Stimulated activated CD4-positive, alpha-beta T cell treated with anti-CD3 and anti-CD28 coated beads, Interleukin-2, amount 100 ng/mL, for 4 hours (primary cell): ENCODE results near the gene SNAP25.

Experiments used
- DNase-seq: peaks from one replicate; pipeline ENCODE4 v3.0.0-alpha.2; 2020; ENCODE audit warnings: low read depth

SNAP25 gene

DNA sequence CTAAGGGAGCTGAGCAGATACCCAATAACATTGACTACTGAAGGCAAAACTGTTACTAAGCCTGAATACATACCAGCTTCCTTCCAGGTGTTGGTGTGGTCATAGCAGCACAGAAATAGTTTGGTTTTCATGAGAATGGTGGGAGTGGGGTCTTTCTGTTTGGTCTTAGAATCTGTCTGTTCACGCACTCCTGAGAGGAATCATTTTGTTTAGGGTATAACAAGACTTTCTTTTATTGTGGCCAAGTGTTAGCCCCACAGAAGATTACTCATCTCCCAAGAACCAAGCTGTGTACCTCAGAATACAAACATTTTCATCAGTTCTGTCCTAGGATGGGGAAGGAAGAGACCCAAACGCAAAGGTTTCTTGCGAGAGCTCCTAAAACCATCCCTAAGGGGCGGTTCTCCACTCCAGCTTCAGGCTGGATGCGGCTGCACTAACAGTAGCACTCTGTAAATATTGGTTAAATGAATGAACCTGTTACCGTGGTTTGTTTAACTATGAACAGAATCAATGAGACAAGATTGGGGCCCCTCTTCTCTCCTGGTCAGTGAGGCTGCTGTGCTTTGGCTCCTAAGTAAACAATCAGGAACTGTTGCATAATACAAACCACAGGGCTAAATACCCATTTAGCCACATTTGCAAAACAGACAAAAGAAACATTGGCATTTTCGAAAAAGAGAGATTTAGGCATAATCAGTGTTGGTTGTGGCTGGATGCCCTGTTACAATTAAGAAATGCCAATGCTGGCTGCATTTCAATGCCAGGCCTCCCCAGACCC, 44.9 kb downstream of the SNAP25 start:
- DNase-seq: no peak

GRCh38 chr20:10264166-10264558, 45.5 kb downstream of the SNAP25 start:
- DNase-seq: no peak

GRCh38 chr20:10268636-10269035, 50.0 kb downstream of the SNAP25 start:
- DNase-seq: no peak

DNA sequence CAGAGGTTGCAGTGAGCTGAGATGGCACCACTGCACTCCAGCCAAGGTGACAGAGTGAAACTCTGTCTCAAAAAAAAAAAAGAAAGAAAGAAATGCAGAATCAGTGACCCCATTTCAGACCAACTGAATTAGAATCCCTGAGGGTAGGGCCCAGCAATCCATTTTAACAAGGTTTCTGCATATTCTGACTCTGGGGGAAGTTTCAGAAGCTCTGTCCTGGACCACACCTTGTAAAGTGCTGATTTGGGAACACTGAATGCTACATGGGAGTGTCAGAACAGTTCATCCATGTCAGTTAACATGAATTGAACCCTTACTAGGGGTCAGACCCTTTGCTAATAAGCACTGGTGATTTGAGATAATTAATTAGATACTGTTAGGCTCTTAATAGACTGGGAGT, 52.0 kb downstream of the SNAP25 start:
- no peak for DNase-seq

DNA sequence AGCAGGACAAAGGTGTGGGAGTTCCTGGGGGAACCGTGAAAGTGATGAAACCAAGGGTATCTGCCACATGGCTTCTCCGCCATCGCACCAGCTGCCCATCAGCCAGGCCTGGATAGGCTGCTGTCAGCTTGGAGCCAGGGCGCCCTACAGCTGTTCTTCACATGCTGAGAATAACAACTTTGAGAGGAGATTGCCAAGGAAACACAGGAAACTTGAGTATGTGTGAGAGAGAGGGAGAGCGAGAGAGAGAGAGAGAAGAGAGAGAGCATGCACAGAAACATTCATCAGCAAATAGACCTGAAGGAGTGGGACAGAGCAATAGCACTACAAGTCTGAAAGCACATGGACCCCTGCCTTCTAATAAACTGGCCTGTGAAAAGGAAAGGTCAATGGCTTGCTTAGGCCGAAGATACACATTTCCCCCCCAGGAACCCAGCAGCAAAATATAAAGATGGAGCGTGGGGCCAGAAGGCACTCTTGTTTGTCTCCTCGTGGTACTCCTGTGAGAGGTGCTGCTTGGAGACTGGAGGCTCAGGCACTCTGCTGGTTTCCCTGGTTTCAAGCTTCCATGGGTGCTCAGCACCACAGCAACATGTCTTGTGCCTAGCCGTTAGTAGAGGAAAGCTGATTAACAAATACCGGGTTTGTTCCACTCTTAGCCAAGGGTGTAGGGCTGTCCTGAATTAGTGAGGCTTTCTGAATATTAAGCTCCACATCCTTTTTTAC, 53.0 kb downstream of the SNAP25 start:
- DNase-seq: no peak

DNA sequence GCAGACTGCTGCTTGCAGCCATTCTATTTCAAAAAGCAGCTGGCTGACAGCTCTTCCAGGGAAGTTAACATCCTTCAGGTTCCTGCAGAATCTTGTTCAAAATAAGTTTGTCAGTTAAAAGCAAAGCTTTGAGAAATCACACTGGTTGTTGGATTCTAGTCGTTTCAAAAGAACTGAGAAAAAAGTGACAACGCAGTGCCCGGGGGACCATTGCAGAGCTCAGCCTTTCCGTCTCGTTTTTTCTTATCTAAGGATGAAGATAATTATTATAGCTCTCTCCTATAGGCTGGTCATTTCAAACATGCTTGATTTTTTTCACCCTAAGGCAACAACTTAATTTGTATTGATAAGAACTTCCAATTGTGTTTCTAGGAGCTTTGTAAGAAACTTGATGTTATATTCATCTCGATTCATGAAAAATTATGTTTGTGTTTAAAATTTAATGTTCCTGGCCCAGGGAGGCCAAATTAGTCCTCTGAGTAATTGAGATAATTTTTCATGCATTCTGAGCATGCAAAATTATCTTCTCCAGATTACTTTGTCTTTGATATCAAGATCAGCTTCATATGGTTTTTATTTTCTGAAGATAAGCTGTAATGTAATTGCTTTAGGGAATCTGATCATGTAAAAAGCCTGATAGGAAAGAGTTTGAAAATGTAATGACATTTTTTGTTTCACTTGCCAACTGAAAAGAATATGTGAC, 58.4 kb downstream of the SNAP25 start:
- DNase-seq: no peak

GRCh38 chr20:10277616-10278015, 59.0 kb downstream of the SNAP25 start:
- DNase-seq: no peak

DNA sequence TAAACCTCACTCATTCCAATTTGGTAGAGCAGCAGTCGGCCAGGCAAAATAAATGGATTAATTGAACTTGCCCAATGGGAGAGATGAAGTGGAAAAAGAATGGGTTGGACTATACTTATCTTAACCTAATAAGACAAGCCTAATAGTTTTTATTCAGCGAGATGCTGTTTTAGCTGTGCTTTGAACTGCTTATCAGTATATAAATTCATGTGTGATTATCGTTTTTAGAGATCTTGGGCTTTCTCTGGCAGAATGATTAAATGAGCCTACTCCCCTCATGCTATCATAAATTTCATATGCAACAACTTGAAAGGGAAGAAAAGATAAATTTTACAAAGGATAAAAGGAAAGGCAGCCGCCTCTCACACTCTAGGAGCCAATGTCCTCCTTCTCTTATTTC, 59.8 kb downstream of the SNAP25 start:
- no peak for DNase-seq

DNA sequence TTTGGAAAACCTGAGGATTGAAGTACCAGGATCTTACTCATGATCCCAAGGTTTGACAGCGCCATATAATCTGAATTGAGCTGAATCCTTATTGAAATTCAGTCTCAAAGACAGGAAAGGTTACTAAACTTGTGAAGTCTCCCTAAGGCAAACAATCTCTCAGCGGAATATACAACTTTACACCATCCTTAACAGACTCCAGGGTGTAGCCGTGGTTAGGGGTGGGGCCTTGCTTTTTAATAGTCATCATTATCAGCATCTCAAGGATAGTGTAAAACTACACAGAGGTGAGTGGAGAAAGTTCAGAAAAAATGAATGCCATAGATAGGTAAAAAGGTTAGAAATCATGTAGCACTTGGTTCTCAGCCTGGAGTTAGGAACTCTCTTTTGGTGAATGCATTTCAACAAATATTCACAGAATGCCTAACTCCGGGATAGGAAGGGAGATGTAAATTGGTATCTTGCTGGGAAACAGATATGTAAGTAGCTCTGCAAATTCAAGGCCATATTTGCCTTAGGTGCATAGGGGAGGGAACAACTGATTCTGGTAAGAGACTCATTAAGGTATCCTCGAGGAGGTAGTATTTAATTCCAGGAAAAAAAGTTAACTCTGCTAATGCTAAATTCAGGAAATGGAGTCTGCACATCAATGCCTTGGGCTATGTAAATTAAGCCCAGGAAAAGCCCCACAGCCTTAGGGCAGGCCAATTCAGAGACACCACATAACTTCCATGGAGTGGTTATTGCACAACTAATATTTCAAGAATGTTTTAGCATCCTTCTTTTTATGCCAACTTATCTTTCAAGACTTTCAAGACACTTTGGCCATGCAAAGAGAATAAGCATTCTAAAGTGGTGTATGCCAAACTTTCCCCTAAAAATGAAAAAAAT, 61.6 kb downstream of the SNAP25 start:
- DNase-seq: no peak

DNA sequence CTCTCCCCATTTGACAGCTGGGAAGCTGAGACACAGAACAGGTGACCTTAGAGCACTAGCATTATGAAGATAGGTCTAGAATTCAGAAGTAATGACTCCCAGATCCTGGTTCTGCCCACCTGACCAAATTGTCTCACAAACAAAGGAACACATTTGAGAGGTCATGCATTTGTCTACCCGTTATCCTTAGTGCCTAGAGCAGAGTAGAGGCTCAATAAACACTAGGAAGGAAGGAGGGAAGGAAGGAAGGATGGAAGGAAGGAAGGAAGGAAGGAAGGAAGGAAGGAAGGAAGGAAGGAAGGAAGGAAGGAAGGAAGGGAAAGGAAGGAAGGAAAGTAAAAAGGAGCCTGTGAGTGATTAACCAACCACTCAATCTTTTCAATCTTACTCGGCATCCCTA, 63.3 kb downstream of the SNAP25 start:
- DNase-seq: no peak

GRCh38 chr20:10282979-10283456, 64.4 kb downstream of the SNAP25 start:
- no peak for DNase-seq

GRCh38 chr20:10286356-10286755, 67.7 kb downstream of the SNAP25 start:
- DNase-seq: no peak

DNA sequence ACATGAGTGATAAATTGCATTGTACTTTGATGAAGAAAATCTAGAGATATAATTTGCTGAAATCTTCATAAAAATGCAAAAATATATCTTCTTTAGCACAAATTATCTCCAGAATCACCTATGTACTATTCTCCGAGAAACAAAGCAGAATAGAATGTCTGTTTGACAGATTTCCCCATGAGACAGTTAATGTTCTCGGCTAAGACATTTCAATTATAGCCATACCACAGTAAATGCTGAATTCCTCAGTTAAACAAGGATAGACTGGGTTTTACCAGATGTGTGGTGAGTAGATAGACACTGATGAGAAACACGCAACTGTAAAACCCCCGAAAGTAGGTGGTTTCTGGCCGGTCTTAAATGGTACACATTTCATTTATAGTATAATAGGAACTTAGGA, 69.8 kb downstream of the SNAP25 start:
- no peak for DNase-seq

DNA sequence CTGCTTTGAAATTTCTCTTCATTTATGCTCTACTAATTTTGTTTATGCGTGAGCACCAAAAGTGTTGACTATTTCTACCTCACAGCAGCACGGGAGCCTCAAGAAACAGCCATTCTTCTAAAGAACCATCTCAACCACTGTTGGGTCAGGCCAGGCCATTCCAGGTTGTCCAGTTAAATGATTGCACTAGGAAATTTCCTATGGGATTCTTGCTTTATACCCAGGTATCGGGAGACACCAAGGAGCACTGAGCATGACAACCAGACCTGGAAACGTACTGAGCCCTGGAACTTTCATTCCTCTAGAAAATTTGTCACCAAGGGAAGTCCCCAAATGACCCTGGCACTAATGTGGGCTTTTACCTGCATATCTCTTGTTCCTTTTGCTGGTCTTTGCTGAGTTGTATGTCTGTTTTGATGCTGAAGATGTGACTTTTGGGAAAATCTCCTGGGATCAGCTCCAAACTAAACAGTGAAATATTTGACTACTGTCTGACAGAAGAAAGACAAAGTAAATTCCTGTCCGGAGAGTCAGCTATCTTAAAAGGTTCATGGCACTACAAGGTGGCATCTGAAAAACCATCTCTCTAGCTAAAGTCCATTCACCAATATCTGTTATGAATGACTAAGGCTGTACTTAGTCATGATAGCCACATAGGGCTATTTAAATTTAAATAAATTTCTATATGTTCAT, 70.5 kb downstream of the SNAP25 start:
- DNase-seq: no peak

- DNase-seq: no peak
Observed at GRCh38 chr20:10291568-10292248, 73.1 kb downstream of the SNAP25 start.

DNA sequence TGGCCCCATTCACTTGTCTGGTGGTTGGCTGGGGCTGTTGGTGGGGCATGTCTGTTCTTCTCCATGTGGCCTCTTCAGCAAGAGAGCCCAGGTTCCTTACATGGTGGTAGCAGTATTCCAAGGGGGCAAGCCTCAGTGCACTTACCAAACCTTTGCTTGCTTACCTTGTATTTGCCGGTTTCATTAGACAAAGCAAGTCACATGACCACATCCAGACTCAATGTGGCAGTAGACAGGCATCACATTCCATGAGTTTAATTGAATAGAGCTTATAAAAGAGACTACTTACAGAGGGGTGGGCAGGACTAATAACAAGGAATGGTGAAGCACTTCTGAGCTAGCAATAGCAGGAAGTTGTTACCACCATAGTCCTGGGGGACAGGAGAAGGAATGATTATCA, 78.6 kb downstream of the SNAP25 start:
- DNase-seq: no peak

GRCh38 chr20:10297684-10298240, 79.1 kb downstream of the SNAP25 start:
- DNase-seq: no peak

DNA sequence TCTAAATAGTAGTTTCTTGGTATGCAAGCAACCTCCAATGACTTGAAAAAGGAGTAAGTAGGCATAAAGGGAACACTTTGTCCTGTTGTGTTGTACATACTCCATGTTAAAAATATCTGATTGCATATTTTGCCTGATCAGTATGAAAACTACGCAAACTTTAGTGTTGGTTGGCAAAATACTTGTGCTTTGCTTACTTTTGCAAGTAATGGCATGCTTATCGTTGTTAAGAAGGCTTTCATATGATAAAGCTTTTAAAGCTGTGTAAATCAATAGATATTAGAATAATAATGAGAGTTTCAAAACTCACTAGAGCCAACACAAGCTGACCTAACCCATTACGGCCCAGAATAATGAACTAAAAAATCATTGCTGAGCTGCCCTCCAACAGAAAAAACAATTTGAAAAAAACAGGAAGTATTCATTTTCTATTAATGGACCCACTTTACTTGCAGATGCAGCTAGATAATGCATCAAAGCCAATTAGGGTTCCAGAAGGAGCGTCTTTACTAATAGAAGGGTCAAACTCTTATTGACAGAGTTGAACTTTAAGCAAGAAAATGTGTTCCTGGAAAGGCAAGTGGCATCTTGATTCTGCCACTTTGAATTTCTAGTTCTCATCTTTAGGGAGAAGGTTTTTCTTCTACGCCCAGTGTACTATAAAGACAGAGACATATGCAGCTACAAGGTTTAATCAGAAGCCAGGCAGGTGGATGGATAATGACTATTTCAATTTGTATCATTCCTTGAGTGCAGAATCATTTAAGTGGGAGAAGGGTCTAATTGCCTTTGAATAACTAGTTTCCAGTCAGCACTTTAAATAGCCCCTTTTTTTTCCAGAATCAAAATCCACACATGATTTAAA, 82.2 kb downstream of the SNAP25 start:
- DNase-seq: no peak

GRCh38 chr20:10303852-10304251, 85.2 kb downstream of the SNAP25 start:
- no peak for DNase-seq
